ENCODE results near the gene DMRT2.

DMRT2 gene

GRCh38 chr9:1047591-1048230 lies 2.4 kb upstream of the DMRT2 start:
- DNase-seq: no peak

- no peak for DNase-seq
Measured at GRCh38 chr9:1048231-1048619, 1.9 kb upstream of the DMRT2 start.

GRCh38 chr9:1048811-1049210 lies 1.3 kb upstream of the DMRT2 start:
- DNase-seq: no peak

DNA sequence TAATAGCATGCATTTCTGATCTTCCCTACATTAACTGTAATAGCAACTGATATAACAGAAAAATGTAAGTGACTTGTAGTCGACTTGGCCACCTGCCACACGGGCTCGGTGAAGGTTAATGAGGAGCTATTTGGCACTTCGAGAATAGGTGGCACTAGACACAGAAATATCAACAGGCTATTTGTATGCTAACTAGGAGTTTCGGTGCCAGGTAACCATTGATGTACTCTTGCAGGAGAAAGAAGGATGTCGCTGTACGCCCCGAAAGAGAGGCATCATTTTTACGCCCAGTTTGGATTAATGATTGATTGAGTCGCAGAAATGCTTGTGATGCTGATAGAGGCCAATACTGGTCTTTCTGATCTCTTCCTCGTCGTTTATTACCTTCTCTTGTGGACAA lies 516 bp upstream of the DMRT2 start:
- DNase-seq: no peak

GRCh38 chr9:1051210-1051583 lies 1.0 kb downstream of the DMRT2 start:
- no peak for DNase-seq

DNA sequence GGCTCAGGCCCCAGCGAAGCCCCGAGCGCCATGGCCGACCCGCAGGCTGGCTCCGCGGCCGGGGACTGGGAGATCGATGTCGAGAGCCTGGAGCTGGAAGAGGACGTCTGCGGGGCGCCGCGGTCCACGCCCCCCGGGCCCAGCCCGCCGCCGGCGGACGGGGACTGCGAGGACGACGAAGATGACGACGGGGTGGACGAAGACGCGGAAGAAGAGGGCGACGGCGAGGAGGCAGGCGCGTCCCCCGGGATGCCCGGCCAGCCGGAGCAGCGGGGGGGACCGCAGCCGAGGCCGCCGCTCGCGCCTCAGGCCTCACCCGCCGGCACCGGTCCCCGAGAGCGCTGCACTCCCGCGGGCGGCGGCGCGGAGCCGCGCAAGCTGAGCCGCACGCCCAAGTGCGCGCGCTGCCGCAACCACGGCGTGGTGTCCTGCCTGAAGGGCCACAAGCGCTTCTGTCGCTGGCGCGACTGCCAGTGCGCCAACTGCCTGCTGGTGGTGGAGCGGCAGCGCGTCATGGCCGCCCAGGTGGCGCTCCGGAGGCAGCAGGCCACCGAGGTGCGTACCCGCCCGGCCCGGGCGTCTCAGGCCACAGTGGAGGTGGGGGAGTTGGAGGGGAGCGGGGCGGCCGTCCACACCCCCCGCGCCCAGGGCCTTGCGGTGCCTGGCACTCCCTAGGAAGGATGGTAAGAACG lies 1.6 kb downstream of the DMRT2 start:
- no peak for DNase-seq

- no peak for DNase-seq
Measured at GRCh38 chr9:1052365-1053281, 2.5 kb downstream of the DMRT2 start.

- no peak for DNase-seq
Measured at GRCh38 chr9:1053282-1053621, 3.1 kb downstream of the DMRT2 start.

- DNase-seq: no peak
Measured at GRCh38 chr9:1053986-1054425, 3.8 kb downstream of the DMRT2 start.

- no peak for DNase-seq
Measured at GRCh38 chr9:1055166-1055565, 5.0 kb downstream of the DMRT2 start.

DNA sequence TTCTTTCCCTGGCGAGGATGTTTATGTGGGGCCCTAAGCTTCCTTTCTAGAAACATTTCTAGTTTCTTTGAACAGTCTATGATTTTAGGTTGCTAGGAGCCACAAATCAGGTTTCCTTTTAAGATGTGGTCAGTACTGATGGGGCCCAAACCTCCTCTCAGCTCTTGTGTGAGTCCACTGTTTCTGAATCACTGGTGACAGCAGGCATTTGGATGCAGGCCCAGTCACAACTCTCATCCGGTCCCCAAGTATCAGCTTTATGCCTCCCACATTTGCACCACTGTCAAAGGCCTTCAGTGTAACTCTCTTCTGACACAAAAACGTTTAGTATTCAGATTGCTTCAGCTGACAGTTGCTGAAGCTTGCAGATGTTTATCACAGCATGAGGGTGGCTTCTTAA lies 7.8 kb downstream of the DMRT2 start:
- no peak for DNase-seq

DNA sequence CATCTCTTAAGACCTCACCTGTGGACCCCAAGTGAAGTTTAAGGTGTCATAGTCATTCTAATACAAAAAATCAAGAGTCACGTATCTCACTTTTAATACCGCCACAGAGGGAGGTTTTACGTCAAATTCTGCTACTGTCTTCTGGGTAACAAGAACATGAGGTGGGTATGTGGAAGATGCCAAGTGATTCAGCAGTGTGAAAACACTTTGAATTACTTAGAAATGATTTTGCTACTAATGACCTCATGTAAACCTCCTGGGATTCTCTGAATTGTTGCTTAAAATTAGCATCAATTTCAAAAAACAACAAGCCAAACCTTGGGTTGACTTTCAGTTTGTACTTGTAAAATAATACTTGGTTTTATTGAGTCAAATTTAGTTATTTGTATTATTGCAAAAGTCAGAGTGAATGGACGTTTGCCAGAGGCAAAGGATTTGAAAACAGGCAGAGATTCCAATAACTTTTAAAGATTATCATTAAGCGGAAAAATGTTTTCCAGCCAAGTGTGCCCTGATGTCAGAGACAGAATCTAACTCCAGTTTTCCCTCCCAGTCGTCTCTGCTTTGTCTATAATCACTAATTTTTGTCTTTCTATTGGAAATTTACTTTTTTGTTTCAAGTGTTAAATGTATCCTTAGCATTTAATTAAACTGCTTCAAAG lies 8.8 kb downstream of the DMRT2 start:
- no peak for DNase-seq

DNA sequence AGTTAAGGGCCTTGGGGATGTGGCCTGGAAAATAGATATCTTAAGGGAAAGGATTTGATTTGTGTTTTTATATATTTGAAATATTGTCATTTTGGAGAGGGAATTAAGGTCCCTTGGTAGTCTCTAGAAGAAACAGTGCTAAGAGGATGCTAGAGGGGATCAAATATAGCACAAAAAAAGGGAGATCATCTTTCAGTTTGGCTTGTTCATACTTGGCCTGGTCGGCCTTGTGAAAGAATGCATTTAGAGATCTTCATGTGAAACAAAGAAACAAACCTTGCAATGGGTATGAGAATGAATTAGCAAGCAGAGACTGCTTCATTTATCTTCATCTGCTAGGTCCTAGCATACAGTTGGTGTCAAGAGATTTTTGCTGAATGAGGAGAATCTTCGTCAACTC lies 15.0 kb downstream of the DMRT2 start:
- no peak for DNase-seq

DNA sequence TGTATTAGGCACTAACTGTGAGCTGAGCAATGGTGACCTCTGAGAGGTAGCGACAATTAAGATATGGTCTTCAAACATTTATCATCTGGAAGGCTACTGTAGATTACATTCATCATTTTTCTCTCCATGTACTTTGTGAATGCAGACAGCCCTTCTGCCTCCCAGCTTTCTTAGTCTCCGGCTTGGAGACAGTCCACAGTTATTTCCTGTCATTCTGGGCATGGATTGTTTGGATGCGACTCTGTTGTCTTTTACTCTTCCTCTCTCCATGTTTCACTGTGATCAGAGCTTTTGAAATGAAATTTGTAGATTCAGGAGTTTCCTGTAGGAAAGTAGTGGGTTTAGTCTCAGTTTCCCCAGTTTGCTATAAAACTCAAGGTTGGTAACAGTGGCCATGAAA lies 20.5 kb downstream of the DMRT2 start:
- DNase-seq: no peak

GRCh38 chr9:1071730-1072129 lies 21.6 kb downstream of the DMRT2 start:
- DNase-seq: peak; percentile 25

GRCh38 chr9:1073497-1073896 lies 23.3 kb downstream of the DMRT2 start:
- no peak for DNase-seq

- DNase-seq: no peak
Measured at GRCh38 chr9:1077616-1078015, 27.5 kb downstream of the DMRT2 start.

DNA sequence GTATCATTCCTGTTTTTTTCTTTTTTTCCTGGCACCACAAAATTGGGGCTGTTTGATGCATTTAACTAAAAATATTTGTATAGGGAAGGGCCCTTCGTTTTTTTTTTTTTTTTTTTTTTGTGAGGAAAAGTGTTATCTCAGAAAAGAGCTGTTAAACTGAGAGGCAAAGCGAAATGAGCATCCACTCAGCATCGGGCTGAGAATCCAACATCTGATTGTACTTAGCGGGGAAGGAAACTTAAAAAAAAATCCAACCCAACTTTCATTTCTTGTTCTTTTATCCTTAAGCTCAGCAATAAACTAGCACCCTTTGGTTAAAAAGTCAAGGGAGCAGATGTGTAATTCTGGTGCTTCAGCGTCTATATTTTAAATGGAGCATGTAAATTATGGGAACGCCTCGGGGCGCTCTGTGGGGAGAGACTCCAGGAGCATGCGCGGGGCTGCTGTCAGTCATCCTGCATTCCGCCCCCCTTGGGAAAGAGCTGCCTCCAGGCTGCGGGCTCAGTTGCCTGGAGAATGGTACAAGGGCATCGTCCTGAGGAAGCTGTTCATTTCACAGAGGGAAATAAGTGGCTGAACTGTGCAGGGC lies 33.3 kb downstream of the DMRT2 start:
- no peak for DNase-seq

- DNase-seq: no peak
Measured at GRCh38 chr9:1085086-1085485, 34.9 kb downstream of the DMRT2 start.

DNA sequence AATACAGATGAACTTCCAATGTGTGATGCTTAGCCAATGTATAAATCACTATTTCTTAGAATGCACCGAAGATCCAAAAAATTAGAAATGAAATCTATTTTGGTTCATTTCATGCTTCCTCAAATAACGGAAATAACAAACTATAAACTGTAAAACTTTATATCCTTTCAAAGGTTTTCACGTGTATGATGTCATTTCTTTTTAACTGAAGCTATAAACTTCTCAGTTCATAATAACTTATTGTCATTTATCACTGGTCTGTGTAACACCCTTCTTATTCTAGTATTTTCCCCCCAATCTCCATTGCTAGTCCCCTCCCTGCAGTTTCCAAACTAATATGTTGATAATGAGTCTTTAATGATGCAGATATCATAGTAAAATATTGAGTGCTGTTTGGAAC lies 36.4 kb downstream of the DMRT2 start:
- DNase-seq: no peak

DNA sequence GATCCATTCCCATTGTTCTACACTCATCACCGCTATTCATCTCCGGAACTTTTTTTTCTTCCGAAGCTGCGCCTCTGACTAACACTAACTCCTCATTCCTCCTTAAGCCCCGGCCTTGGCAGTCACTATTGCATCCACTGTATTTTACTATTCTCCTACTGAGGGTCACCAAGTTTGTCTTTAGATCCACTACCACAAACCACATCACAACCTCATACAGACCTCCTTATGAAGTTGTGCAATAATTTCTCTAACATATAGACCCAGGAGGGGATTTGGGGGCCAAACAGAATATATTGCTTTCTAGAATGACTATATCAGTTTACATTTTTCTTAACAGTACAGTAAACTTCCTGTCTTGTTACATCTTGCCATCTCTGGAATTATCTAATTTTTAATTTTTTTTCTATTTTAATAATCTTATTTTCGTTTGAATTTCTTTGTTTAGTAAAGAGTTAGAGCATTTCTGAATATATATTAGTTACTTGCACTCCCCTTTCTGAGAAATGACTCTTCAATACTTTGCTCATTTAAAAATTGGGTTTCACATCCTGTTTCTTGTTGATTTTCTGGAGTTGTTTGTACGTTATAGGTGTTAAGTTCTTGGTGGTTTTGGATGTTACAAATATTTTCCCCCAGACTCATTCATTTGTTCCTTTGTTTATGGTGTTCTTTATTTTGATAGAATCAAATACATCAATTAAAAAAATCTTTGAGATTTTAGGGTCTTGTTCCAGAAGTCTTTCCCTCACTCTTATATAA lies 37.1 kb downstream of the DMRT2 start:
- no peak for DNase-seq

GRCh38 chr9:1094749-1095148 lies 44.6 kb downstream of the DMRT2 start:
- DNase-seq: no peak

All from NCI-H187 treated with DMSO at 0.1 percent for 48 hours (cell line).